Trophoblast cell (in vitro differentiated cells and primary cell): Measurements from ENCODE around the gene MPPED1.

Source experiments
- DNase-seq, 2 donors: peaks; one replicate each; pipeline ENCODE4 v3.0.0-alpha.2; 2016
- H2AFZ ChIP-seq: 2 replicates; pipeline ENCODE4 v1.6.1; 2013; ENCODE audit warnings: low read length, moderate library complexity, mild to moderate bottlenecking; ENCODE audit not compliant: insufficient read depth, poor library complexity
- H2AK5ac ChIP-seq: 2 replicates; pipeline ENCODE4 v1.6.1; 2013; ENCODE audit warnings: mild to moderate bottlenecking, low read length
- H2BK120ac ChIP-seq: 2 replicates; pipeline ENCODE4 v1.6.1; 2013; ENCODE audit warnings: low read length, mild to moderate bottlenecking, moderate library complexity; ENCODE audit not compliant: insufficient read depth, poor library complexity
- H2BK12ac ChIP-seq: 2 replicates; pipeline ENCODE4 v1.6.1; 2013; ENCODE audit warnings: mild to moderate bottlenecking, low read length, moderate library complexity
- H2BK5ac ChIP-seq: 2 replicates; pipeline ENCODE4 v1.6.1; 2013; ENCODE audit warnings: low read length, low read depth, moderate library complexity, mild to moderate bottlenecking; ENCODE audit not compliant: poor library complexity
- H3K14ac ChIP-seq: 2 replicates; pipeline ENCODE4 v1.6.1; 2013; ENCODE audit warnings: mild to moderate bottlenecking, low read length
- H3K18ac ChIP-seq: 2 replicates; pipeline ENCODE4 v1.6.1; 2013; ENCODE audit warnings: mild to moderate bottlenecking, low read length
- H3K23ac ChIP-seq: 2 replicates; pipeline ENCODE4 v1.6.1; 2013; ENCODE audit warnings: low read length
- H3K27ac ChIP-seq: 2 replicates; pipeline ENCODE4 v1.5.1; 2013; ENCODE audit warnings: low read depth, mild to moderate bottlenecking, inconsistent platforms, low read length, moderate library complexity
- H3K27me3 ChIP-seq: 2 replicates; pipeline ENCODE4 v1.6.1; 2013; ENCODE audit warnings: inconsistent platforms, mild to moderate bottlenecking, low read length, moderate library complexity; ENCODE audit not compliant: insufficient read depth
- H3K36me3 ChIP-seq, 2 experiments: 1 replicate in 1 of 2; 2 replicates in 1 of 2; pipeline ENCODE4 v1.6.1; 2013; ENCODE audit warnings: low read length in 2 of 2, mild to moderate bottlenecking in 2 of 2, moderate library complexity in 1 of 2; ENCODE audit not compliant: insufficient read depth in 2 of 2, control insufficient read depth in 1 of 2
- H3K4ac ChIP-seq: 2 replicates; pipeline ENCODE4 v1.6.1; 2013; ENCODE audit warnings: low read depth, mild to moderate bottlenecking, low read length, moderate library complexity
- H3K4me1 ChIP-seq, 2 experiments: 1 replicate in 1 of 2; 2 replicates in 1 of 2; pipeline ENCODE4 v1.6.1; 2013; ENCODE audit warnings: low read length in 2 of 2, mild to moderate bottlenecking in 2 of 2, moderate library complexity in 1 of 2; ENCODE audit not compliant: insufficient read depth in 2 of 2, control insufficient read depth in 1 of 2
- H3K4me2 ChIP-seq: 2 replicates; pipeline ENCODE4 v1.6.1; 2013; ENCODE audit warnings: inconsistent platforms, mild to moderate bottlenecking, low read length, moderate library complexity
- H3K4me3 ChIP-seq: 2 replicates; pipeline ENCODE4 v1.5.1; 2013; ENCODE audit warnings: mild to moderate bottlenecking, low read depth, low read length, inconsistent platforms
- H3K79me1 ChIP-seq: one replicate; pipeline ENCODE4 v1.6.1; 2013; ENCODE audit warnings: low read length
- H3K79me2 ChIP-seq: 2 replicates; pipeline ENCODE4 v1.6.1; 2013; ENCODE audit warnings: low read length, mild to moderate bottlenecking; ENCODE audit not compliant: control insufficient read depth, insufficient read depth, poor library complexity
- H3K9ac ChIP-seq: 2 replicates; pipeline ENCODE4 v1.6.1; 2013; ENCODE audit warnings: mild to moderate bottlenecking, low read length
- H3K9me3 ChIP-seq: 2 replicates; pipeline ENCODE4 v1.6.1; 2013; ENCODE audit warnings: low read depth, mild to moderate bottlenecking, control low read depth, inconsistent platforms, low read length; ENCODE audit not compliant: insufficient read depth
- H4K12ac ChIP-seq: 2 replicates; pipeline ENCODE4 v1.6.1; 2013; ENCODE audit warnings: low read depth, mild to moderate bottlenecking, low read length, moderate library complexity
- H4K8ac ChIP-seq: 2 replicates; pipeline ENCODE4 v1.6.1; 2013; ENCODE audit warnings: low read depth, mild to moderate bottlenecking, low read length, moderate library complexity
- H4K91ac ChIP-seq: one replicate; pipeline ENCODE4 v1.6.1; 2013; ENCODE audit warnings: low read depth, mild to moderate bottlenecking, low read length, moderate library complexity
- WGBS: extraction: QIAGEN DNeasy Blood & Tissue Kit; methylation state at CpG from one replicate; pipeline ENCODE4 v1.1.7; 2013; ENCODE audit warnings: missing lambda C conversion rate; ENCODE audit not compliant: insufficient read length, insufficient coverage; ENCODE audit errors: extremely low coverage; 5-methylcytosine and 5-hydroxymethylcytosine counted together

The MPPED1 gene

GRCh38 chr22:43390872-43391271, 20.9 kb upstream of the MPPED1 start:
- Histone ChIP-seq H3K4me2 (no peak overlapping the region), H3K27me3 (peaks cover 3% of the 10 kb centered on the region), H3K4ac (no peak overlapping the region), H3K79me2 (no peaks in the 10 kb centered on the region), H3K36me3 (no peaks in the 10 kb centered on the region), H3K9me3 (peaks cover 7% of the 10 kb centered on the region), H4K91ac (no peak overlapping the region), H3K4me3 (no peak overlapping the region), H2BK120ac (no peak overlapping the region), H3K14ac (no peak overlapping the region), H3K23ac (no peak overlapping the region), H4K12ac (no peak overlapping the region), H3K4me1 (no peaks in the 10 kb centered on the region), H2BK5ac (no peak overlapping the region), H4K8ac (no peak overlapping the region), H2AK5ac (no peak overlapping the region), H2AFZ (no peak overlapping the region), H3K18ac (no peak overlapping the region), H3K79me1 (no peaks in the 10 kb centered on the region), H3K27ac (no peak overlapping the region), H3K9ac (no peak overlapping the region), H2BK12ac (no peak overlapping the region)
- no peak for DNase-seq
- WGBS = no CpG with 5 or more reads among the region's 4 CpGs

DNA sequence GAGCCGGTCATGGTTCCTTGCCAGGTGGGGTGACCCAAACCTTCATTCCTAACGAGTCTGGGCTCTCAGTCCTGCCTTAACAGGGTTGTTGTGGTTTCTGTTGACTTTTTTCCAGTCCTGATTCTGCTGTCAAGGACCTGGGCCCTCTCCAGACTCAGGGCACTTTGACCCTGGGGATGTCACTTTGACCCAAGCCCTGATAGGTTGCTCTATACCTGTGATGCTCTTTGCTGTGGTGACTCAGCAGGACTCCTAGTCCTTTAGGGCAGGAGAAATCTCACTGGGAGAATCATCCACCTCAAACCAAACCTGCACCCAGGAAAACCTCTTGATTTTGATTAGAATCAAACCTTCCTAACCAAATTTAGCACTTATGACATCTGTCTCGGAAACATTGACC, 20.5 kb upstream of the MPPED1 start:
- Histone ChIP-seq H2AFZ (no peak overlapping the region), H4K8ac (no peak overlapping the region), H3K4me1 (no peaks in the 10 kb centered on the region), H2BK12ac (no peak overlapping the region), H3K36me3 (no peaks in the 10 kb centered on the region), H3K27ac (no peak overlapping the region), H3K23ac (no peak overlapping the region), H3K4me3 (no peak overlapping the region), H2BK5ac (no peak overlapping the region), H3K4me2 (no peak overlapping the region), H3K27me3 (peaks cover 3% of the 10 kb centered on the region), H3K14ac (no peak overlapping the region), H4K91ac (no peak overlapping the region), H3K18ac (no peak overlapping the region), H2AK5ac (no peak overlapping the region), H3K79me2 (no peaks in the 10 kb centered on the region), H2BK120ac (no peak overlapping the region), H3K9me3 (peaks cover 7% of the 10 kb centered on the region), H3K79me1 (no peaks in the 10 kb centered on the region), H3K9ac (no peak overlapping the region), H3K4ac (no peak overlapping the region), H4K12ac (no peak overlapping the region)
- no CpG with 5 or more reads among the region's 3 CpGs for WGBS
- DNase-seq = no peak

GRCh38 chr22:43392385-43392989, 19.3 kb upstream of the MPPED1 start:
- H3K9ac ChIP-seq = no peak overlapping the region
- peaks cover 6% of the 10 kb centered on the region for H3K9me3 ChIP-seq
- no peak overlapping the region for H3K18ac ChIP-seq
- no peak overlapping the region for H2AFZ ChIP-seq
- no peak overlapping the region for H4K8ac ChIP-seq
- H3K79me1 ChIP-seq = no peaks in the 10 kb centered on the region
- no peaks in the 10 kb centered on the region for H3K36me3 ChIP-seq
- H4K91ac ChIP-seq = no peak overlapping the region
- no peak overlapping the region for H3K14ac ChIP-seq
- H2BK5ac ChIP-seq = no peak overlapping the region
- no peak overlapping the region for H2BK12ac ChIP-seq
- no peaks in the 10 kb centered on the region for H3K27me3 ChIP-seq
- DNase-seq = no peak
- no peak overlapping the region for H3K4me3 ChIP-seq
- no peak overlapping the region for H3K23ac ChIP-seq
- no peak overlapping the region for H3K4me2 ChIP-seq
- no peak overlapping the region for H4K12ac ChIP-seq
- WGBS = no CpG with 5 or more reads among the region's 9 CpGs
- H2BK120ac ChIP-seq = no peak overlapping the region
- no peaks in the 10 kb centered on the region for H3K4me1 ChIP-seq
- H3K79me2 ChIP-seq = no peaks in the 10 kb centered on the region
- H3K27ac ChIP-seq = no peak overlapping the region
- H3K4ac ChIP-seq = no peak overlapping the region
- no peak overlapping the region for H2AK5ac ChIP-seq

DNA sequence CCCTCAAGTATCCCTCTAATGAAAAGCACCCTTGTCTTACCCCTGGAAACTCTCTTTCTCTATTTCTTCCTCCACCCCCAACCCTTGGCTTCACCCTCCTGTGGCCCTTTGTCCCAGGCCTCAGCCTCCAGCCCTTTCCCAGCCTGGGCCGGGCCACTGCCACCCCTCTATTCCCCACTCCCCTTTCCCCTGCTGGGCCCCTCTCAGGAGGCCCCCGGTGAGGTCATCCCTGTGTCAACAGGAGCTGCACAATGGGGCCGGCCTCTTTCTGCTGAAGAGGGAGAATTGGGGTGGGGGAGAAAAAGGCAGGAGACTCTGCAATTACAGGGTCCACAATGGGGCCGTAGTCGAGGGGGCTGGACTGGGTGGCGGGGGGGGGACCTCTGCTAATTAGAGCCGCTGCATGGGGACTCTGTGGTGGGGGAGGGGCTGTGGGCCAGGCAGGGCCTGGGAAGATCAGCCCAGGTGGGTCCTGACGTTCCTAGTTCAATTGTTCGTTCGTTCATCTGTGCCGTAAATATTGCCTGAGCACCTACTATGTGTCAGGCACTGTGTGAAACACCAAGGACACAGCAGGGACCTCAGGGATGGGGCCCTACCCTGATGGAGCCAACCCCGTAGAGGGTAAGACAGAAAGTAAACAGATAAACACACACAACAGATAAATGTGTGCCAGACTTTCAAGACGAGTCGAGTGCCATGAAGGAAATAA, 18.5 kb upstream of the MPPED1 start:
- H3K9ac ChIP-seq = no peak overlapping the region
- no peak overlapping the region for H2AK5ac ChIP-seq
- no CpG with 5 or more reads among the region's 14 CpGs for WGBS

More for the DNA sequence above, 18.5 kb upstream of the MPPED1 start:
- H3K79me2 ChIP-seq = no peaks in the 10 kb centered on the region
- no peak overlapping the region for H2BK12ac ChIP-seq
- H2BK5ac ChIP-seq = no peak overlapping the region
- no peak for DNase-seq
- H3K27me3 ChIP-seq = no peaks in the 10 kb centered on the region
- H2BK120ac ChIP-seq = no peak overlapping the region
- H4K8ac ChIP-seq = no peak overlapping the region
- no peak overlapping the region for H3K4ac ChIP-seq
- H3K79me1 ChIP-seq = no peaks in the 10 kb centered on the region
- peaks cover 6% of the 10 kb centered on the region for H3K9me3 ChIP-seq
- H3K4me1 ChIP-seq = no peaks in the 10 kb centered on the region
- no peaks in the 10 kb centered on the region for H3K36me3 ChIP-seq
- H4K12ac ChIP-seq = no peak overlapping the region
- H3K14ac ChIP-seq = no peak overlapping the region
- no peak overlapping the region for H3K18ac ChIP-seq
- no peak overlapping the region for H4K91ac ChIP-seq
- no peak overlapping the region for H3K4me2 ChIP-seq
- H3K23ac ChIP-seq = no peak overlapping the region
- H2AFZ ChIP-seq = no peak overlapping the region
- no peak overlapping the region for H3K4me3 ChIP-seq
- no peak overlapping the region for H3K27ac ChIP-seq
